ENCODE results near the gene HK1. TPM values are rescaled to one million over a fixed set of nuclear protein-coding genes. Genes with fewer than 3 reads are reported as not detected.

The HK1 gene
- total RNA-seq, 1 donor from 2014 or later: 128 TPM

DNA sequence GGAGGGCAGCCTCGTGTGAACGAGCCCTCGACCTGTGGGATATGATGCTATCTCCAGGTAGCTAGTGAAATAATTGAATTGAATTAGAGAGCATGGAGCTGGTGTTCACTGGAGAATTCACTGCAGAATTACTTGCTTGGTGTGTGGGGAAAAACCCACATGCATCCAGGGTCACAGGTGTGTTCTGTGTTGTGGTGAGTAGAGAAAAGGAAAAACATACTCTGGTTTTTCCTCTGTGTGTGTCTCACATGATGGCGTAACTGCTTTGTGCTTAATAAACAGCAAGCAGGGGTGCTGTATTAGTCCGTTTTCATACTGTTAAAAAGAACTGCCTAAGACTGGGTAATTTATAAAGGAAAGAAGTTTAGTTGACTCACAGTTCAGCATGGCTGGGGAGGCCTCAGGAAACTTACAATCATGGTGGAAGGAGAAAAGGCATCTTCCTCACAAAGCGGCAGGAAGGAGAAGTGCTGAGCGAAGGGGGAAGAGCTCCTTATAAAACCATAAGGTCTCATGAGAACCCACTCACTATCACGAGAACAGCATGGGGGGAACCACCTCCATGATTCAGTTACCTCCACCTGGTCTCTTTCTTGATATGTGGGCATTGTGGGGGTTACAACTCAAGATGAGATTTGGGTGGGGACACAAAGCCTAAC, 75.8 kb downstream of the HK1 start:
- peaks cover 0 to 36% of the 10 kb centered on the region in 2 donors for H3K4me1 ChIP-seq
- H3K9me3 ChIP-seq: no peaks in the 10 kb centered on the region
- intact Hi-C loops (cut with DNase I): no loop called here
- peaks cover 0 to 5% of the 10 kb centered on the region in 2 donors for H3K36me3 ChIP-seq
- no peak overlapping the region for H3K4me3 ChIP-seq
- H3K27me3 ChIP-seq: no peaks in the 10 kb centered on the region
- TF ChIP-seq, protein P1, sequence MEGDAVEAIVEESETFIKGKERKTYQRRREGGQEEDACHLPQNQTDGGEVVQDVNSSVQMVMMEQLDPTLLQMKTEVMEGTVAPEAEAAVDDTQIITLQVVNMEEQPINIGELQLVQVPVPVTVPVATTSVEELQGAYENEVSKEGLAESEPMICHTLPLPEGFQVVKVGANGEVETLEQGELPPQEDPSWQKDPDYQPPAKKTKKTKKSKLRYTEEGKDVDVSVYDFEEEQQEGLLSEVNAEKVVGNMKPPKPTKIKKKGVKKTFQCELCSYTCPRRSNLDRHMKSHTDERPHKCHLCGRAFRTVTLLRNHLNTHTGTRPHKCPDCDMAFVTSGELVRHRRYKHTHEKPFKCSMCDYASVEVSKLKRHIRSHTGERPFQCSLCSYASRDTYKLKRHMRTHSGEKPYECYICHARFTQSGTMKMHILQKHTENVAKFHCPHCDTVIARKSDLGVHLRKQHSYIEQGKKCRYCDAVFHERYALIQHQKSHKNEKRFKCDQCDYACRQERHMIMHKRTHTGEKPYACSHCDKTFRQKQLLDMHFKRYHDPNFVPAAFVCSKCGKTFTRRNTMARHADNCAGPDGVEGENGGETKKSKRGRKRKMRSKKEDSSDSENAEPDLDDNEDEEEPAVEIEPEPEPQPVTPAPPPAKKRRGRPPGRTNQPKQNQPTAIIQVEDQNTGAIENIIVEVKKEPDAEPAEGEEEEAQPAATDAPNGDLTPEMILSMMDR (IDR thresholded peaks at IDR 0.05): no peak
- DNase-seq (ENCODE audit: low spot score in 2 of 2): no peak
- H3K27ac ChIP-seq: peak overlapping the region; percentile 31 to 38

DNA sequence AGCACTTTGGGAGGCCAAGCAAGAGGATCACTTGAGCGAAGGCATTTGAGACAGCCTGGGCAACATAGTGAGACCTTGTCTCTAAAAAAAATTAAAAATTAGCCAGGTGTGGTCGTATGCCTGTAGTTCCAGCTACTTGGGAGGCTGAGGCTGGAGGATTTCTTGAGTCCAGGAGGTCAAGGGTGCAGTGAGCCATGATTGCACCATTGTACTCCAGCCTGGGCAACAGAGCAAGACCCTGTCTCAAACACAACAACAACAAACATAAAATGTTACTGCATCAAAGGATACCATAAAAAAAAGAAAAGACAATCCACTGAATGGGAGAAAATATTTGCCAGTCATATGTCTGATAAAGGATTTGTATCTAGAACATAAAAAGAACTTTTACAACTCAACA, 77.9 kb downstream of the HK1 start:
- Histone ChIP-seq H3K4me3 (no peak overlapping the region), H3K27ac (no peak overlapping the region), H3K27me3 (no peaks in the 10 kb centered on the region), H3K36me3 (peaks cover 4 to 7% of the 10 kb centered on the region in 2 donors), H3K4me1 (peaks cover 13 to 46% of the 10 kb centered on the region in 2 donors), H3K9me3 (no peaks in the 10 kb centered on the region)
- intact Hi-C loops (cut with DNase I): no loop called here
- TF ChIP-seq, protein P1 (IDR thresholded peaks at IDR 0.05): no peak
- DNase-seq (ENCODE audit: low spot score in 2 of 2): no peak

DNA sequence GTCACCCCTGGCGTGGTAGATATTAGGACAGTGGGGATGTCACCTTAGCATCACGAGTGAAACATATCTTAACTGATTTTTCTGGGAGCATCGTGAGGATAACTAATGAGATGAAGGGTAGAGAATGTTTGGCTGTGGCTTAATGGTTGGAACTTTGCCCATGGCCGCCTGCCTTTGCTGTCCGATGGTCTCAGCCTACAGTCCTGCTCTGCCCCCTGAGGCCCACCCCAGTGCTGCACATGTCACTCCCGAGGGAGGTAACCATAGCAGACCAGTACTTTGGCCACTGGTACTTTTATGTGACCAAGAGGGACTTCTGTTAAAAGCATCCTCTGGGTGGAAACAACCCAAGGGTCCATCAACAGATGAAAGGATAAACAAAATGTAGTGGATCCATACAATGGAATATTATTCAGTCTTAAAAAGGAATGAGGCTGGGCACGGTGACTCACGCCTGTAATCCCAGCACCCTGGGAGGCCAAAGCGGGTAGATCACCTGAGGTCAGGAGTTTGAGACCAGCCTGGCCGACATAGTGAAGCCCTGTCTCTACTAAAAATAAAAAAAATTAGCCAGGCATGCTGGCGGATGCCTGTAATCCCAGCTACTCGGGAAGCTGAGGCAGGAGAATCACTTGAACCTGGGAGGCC, 80.0 kb downstream of the HK1 start:
- H3K27me3 ChIP-seq: no peaks in the 10 kb centered on the region
- DNase-seq (ENCODE audit: low spot score in 2 of 2): no peak
- H3K4me1 ChIP-seq: peaks cover 25 to 49% of the 10 kb centered on the region in 2 donors
- intact Hi-C loops (cut with DNase I): no loop called here
- no peaks in the 10 kb centered on the region for H3K9me3 ChIP-seq
- peak overlapping the region; percentile 95 to 96 for H3K27ac ChIP-seq
- peaks cover 9 to 11% of the 10 kb centered on the region in 2 donors for H3K36me3 ChIP-seq
- TF ChIP-seq, protein P1 (IDR thresholded peaks at IDR 0.05): no peak
- no peak overlapping the region for H3K4me3 ChIP-seq

DNA sequence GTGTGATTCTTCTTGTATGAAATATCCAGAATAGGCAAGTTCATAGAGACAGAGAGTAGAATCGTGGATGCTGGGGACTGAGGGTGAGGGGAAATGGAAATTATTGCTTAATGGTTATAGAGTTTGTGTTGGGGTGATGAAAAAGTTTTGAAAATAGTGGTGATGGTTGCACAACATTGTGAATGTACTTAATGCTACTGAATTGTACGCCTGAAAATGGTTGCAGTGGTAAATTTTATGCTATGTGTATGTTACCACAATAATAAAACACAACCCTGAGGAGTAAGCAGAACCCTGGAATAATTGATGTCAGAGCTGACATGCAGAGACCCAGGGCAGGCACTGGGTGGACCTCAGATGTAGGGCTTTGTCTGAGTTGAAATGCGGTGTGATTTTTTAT, 80.9 kb downstream of the HK1 start:
- Histone ChIP-seq H3K36me3 (peaks cover 12 to 13% of the 10 kb centered on the region in 2 donors), H3K9me3 (no peaks in the 10 kb centered on the region), H3K4me1 (peaks cover 25 to 57% of the 10 kb centered on the region in 2 donors), H3K27ac (peak overlapping the region; percentile 95 to 96), H3K27me3 (no peaks in the 10 kb centered on the region), H3K4me3 (no peak overlapping the region)
- intact Hi-C loops (cut with DNase I): no loop called here
- no peak for DNase-seq (ENCODE audit: low spot score in 2 of 2)
- TF ChIP-seq, protein P1 (IDR thresholded peaks at IDR 0.05): no peak

DNA sequence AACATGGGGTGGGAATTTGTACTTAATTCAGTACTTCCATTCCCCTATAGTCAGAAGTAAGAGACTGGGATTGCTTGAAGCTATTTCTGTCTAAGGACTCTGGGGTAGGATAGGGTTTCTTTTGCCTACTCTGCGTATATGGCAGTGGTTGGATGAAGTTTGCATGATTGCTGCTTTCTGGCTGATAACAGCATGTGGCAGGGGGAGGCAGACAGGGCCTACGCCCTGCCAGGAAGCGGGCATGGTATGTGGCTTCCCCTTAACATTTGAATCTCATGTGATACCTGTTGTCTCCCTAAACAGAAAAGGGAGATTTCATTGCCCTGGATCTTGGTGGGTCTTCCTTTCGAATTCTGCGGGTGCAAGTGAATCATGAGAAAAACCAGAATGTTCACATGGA, 81.3 kb downstream of the HK1 start:
- intact Hi-C loops (cut with DNase I): no loop called here
- H3K27ac ChIP-seq: peak overlapping the region; percentile 95 to 96
- peaks cover 25 to 61% of the 10 kb centered on the region in 2 donors for H3K4me1 ChIP-seq
- no peaks in the 10 kb centered on the region for H3K27me3 ChIP-seq
- no peak overlapping the region for H3K4me3 ChIP-seq
- H3K36me3 ChIP-seq: peaks cover 17% of the 10 kb centered on the region in 2 donors
- H3K9me3 ChIP-seq: no peaks in the 10 kb centered on the region
- DNase-seq (ENCODE audit: low spot score in 2 of 2): no peak
- TF ChIP-seq, protein P1 (IDR thresholded peaks at IDR 0.05): no peak
